ENCODE results near the gene RAD51B. TPM values are rescaled to one million over a fixed set of nuclear protein-coding genes. Genes with fewer than 3 reads are reported as not detected.
A peak's percentile ranks its signal among the peaks of the same experiment; 100 is the strongest.

Gene RAD51B
- total and polyA plus RNA-seq, 2 of the 13 experiments (the other 11 are each of a cell fraction or from before 2014, with no cell fraction given): 7.0 to 9.5 TPM

DNA sequence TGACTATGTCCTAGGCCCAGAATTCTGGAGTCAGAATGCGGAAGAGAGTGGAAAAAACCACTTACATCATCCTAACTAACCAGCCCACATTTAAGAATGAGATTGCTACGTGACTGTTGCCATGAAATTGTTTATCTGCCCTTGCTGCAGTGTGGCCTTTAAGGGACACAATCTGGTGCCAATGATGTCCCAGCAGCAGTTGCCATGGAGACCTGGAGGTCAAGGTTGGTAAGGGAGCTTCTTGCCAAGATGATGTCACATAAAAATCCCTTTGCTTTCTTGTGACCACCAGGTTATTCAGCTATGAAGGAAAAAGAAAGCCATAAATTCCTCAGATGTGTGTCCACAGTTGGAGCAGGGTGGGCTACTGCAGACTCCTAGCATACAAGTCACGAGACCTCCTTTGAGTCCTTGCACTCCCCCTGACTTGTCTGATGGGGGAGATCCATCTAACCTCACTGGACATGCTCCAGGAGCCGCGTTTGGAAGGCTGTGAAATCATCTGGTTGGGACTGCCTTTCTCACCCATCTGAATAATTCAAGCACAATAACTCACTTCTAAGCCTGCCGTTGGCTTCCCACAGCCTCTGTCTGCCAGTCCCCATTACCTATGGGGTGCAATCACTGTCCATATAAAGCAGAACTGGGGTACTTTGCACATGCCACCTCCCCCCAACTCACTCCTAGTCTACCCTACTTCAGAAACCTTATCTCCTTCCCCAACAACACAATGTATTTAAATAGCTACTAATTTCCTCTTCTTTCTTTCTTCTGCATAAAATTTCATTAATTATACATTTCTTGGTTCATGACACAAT, 807.7 kb downstream of the RAD51B start (continued):
- TF ChIP-seq ZFX (CRISPR knock-in tag; IDR thresholded peaks at IDR 0.05; ENCODE audit: low read depth): no peak
- TF ChIP-seq EP300 (IDR thresholded peaks at IDR 0.05; ENCODE audit: low read depth in 2 of 2, low read length in 2 of 2): peak in 1 of 2 experiments; percentile 62; a peak in 1 of 4 replicates
- no peak for TF ChIP-seq EP300 (CRISPR knock-in tag; IDR thresholded peaks at IDR 0.05; ENCODE audit: borderline replicate concordance)
- TF ChIP-seq SOX5 (CRISPR knock-in tag; IDR thresholded peaks at IDR 0.05; ENCODE audit: borderline replicate concordance): peak; percentile 37; the same call in 1 of the 2 replicates
- no peak for TF ChIP-seq ZNF274 (CRISPR knock-in tag; IDR thresholded peaks at IDR 0.05)
- no peak for TF ChIP-seq PTBP1 (IDR thresholded peaks at IDR 0.05; ENCODE audit: low read depth, low read length, poor library complexity, severe bottlenecking)
- no peak for TF ChIP-seq LCORL (IDR thresholded peaks at IDR 0.05)
- TF ChIP-seq LCORL (CRISPR knock-in tag; IDR thresholded peaks at IDR 0.05): 0 out of 2 replicates have a peak, but pooled peaks have one; percentile 28
- TF ChIP-seq ARNTL (CRISPR knock-in tag; IDR thresholded peaks at IDR 0.05): no peak
- no peak for TF ChIP-seq ZNF431 (CRISPR knock-in tag; IDR thresholded peaks at IDR 0.05; ENCODE audit: borderline replicate concordance, low read depth)
- TF ChIP-seq ZNF264 (CRISPR knock-in tag; IDR thresholded peaks at IDR 0.05): no peak
- TF ChIP-seq, protein P1, sequence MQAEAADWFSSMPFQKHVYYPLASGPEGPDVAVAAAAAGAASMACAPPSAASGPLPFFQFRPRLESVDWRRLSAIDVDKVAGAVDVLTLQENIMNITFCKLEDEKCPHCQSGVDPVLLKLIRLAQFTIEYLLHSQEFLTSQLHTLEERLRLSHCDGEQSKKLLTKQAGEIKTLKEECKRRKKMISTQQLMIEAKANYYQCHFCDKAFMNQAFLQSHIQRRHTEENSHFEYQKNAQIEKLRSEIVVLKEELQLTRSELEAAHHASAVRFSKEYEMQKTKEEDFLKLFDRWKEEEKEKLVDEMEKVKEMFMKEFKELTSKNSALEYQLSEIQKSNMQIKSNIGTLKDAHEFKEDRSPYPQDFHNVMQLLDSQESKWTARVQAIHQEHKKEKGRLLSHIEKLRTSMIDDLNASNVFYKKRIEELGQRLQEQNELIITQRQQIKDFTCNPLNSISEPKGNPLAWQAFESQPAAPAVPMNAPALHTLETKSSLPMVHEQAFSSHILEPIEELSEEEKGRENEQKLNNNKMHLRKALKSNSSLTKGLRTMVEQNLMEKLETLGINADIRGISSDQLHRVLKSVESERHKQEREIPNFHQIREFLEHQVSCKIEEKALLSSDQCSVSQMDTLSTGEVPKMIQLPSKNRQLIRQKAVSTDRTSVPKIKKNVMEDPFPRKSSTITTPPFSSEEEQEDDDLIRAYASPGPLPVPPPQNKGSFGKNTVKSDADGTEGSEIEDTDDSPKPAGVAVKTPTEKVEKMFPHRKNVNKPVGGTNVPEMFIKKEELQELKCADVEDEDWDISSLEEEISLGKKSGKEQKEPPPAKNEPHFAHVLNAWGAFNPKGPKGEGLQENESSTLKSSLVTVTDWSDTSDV (CRISPR knock-in tag; IDR thresholded peaks at IDR 0.05): no peak
- no peak for TF ChIP-seq FOSL1 (CRISPR knock-in tag; IDR thresholded peaks at IDR 0.05; ENCODE audit: borderline replicate concordance)
- no peak for TF ChIP-seq MBNL3 (CRISPR knock-in tag; conservative IDR thresholded peaks at IDR 0.05)
- TF ChIP-seq ZNF749 (CRISPR knock-in tag; IDR thresholded peaks at IDR 0.05; ENCODE audit: borderline replicate concordance): no peak
- no peak for TF ChIP-seq ARHGAP35 (CRISPR knock-in tag; IDR thresholded peaks at IDR 0.05; ENCODE audit: borderline replicate concordance)
- no peak for TF ChIP-seq ZNF563 (CRISPR knock-in tag; IDR thresholded peaks at IDR 0.05)
- peak; percentile 72 for TF ChIP-seq RARA (CRISPR knock-in tag; IDR thresholded peaks at IDR 0.05)
- TF ChIP-seq ZFP82 (CRISPR knock-in tag; IDR thresholded peaks at IDR 0.05; ENCODE audit: borderline replicate concordance): no peak
- TF ChIP-seq, protein P2, sequence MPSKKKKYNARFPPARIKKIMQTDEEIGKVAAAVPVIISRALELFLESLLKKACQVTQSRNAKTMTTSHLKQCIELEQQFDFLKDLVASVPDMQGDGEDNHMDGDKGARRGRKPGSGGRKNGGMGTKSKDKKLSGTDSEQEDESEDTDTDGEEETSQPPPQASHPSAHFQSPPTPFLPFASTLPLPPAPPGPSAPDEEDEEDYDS (CRISPR knock-in tag; IDR thresholded peaks at IDR 0.05): no peak
- no peak for TF ChIP-seq SATB2 (CRISPR knock-in tag; IDR thresholded peaks at IDR 0.05)
- peak; percentile 78 for TF ChIP-seq MED1 (CRISPR knock-in tag; IDR thresholded peaks at IDR 0.05)
- peak; percentile 41; the same call in 1 of the 2 replicates for TF ChIP-seq SAP130 (CRISPR knock-in tag; IDR thresholded peaks at IDR 0.05; ENCODE audit: low read depth)
- TF ChIP-seq, protein P3, sequence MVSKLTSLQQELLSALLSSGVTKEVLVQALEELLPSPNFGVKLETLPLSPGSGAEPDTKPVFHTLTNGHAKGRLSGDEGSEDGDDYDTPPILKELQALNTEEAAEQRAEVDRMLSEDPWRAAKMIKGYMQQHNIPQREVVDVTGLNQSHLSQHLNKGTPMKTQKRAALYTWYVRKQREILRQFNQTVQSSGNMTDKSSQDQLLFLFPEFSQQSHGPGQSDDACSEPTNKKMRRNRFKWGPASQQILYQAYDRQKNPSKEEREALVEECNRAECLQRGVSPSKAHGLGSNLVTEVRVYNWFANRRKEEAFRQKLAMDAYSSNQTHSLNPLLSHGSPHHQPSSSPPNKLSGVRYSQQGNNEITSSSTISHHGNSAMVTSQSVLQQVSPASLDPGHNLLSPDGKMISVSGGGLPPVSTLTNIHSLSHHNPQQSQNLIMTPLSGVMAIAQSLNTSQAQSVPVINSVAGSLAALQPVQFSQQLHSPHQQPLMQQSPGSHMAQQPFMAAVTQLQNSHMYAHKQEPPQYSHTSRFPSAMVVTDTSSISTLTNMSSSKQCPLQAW (CRISPR knock-in tag; IDR thresholded peaks at IDR 0.05): 0 out of 2 replicates have a peak, but pooled peaks have one; percentile 17
- TF ChIP-seq CREB1 (IDR thresholded peaks at IDR 0.05): no peak
- TF ChIP-seq CREB1 (CRISPR knock-in tag; IDR thresholded peaks at IDR 0.05): peak; percentile 7; the same call in 1 of the 2 replicates

Data from HepG2 (cell line).